B cell (primary cell): ENCODE measurements around the gene ENTPD1.

Experiments
- EZH2 ChIP-seq: IDR thresholded peaks from 2 replicates; pipeline ENCODE4 v1.6.1; 2012; ENCODE audit warnings: borderline replicate concordance, low read depth, mild to moderate bottlenecking, moderate library complexity, low read length; ENCODE audit not compliant: insufficient read depth, poor library complexity, severe bottlenecking
- TF ChIP-seq, protein P1 (sequence below): fragments of 200-600 bp; IDR thresholded peaks from one replicate; pipeline ENCODE4 v1.8.0; 2022; ENCODE audit warnings: antibody characterized with exemption, mild to moderate bottlenecking

GRCh38 chr10:95706990-95707389 lies 49.0 kb upstream of the ENTPD1 start:
- TF ChIP-seq, protein P1, sequence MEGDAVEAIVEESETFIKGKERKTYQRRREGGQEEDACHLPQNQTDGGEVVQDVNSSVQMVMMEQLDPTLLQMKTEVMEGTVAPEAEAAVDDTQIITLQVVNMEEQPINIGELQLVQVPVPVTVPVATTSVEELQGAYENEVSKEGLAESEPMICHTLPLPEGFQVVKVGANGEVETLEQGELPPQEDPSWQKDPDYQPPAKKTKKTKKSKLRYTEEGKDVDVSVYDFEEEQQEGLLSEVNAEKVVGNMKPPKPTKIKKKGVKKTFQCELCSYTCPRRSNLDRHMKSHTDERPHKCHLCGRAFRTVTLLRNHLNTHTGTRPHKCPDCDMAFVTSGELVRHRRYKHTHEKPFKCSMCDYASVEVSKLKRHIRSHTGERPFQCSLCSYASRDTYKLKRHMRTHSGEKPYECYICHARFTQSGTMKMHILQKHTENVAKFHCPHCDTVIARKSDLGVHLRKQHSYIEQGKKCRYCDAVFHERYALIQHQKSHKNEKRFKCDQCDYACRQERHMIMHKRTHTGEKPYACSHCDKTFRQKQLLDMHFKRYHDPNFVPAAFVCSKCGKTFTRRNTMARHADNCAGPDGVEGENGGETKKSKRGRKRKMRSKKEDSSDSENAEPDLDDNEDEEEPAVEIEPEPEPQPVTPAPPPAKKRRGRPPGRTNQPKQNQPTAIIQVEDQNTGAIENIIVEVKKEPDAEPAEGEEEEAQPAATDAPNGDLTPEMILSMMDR: no peak
- TF ChIP-seq EZH2: no peak
